ENCODE measurements around the gene KBTBD6.

The KBTBD6 gene

GRCh38 chr13:41130356-41130755 lies 2.2 kb downstream of the KBTBD6 start:
- H3K27ac ChIP-seq, result no peak overlapping the region
- no peak for TF ChIP-seq ZFX (IDR thresholded peaks at IDR 0.05; ENCODE audit: borderline replicate concordance)
- no peak for TF ChIP-seq CTCF (IDR thresholded peaks at IDR 0.05)

- H3K27ac ChIP-seq, result no peak overlapping the region
- no peak for TF ChIP-seq CTCF (IDR thresholded peaks at IDR 0.05)
- TF ChIP-seq ZFX (IDR thresholded peaks at IDR 0.05; ENCODE audit: borderline replicate concordance), result no peak
These were observed 4.9 kb downstream of the KBTBD6 start for GRCh38 chr13:41127701-41128100.

GRCh38 chr13:41122838-41123237 lies 9.8 kb downstream of the KBTBD6 start:
- no peak overlapping the region for H3K27ac ChIP-seq
- TF ChIP-seq ZFX (IDR thresholded peaks at IDR 0.05; ENCODE audit: borderline replicate concordance) (no peak), CTCF (IDR thresholded peaks at IDR 0.05) (no peak)

- no peak overlapping the region for H3K27ac ChIP-seq
- TF ChIP-seq CTCF (IDR thresholded peaks at IDR 0.05), result no peak
- TF ChIP-seq ZFX (IDR thresholded peaks at IDR 0.05; ENCODE audit: borderline replicate concordance), result no peak
These were observed 14.7 kb downstream of the KBTBD6 start for GRCh38 chr13:41117869-41118268.

GRCh38 chr13:41111454-41111853 lies 21.1 kb downstream of the KBTBD6 start:
- H3K27ac ChIP-seq, result no peak overlapping the region
- TF ChIP-seq ZFX (IDR thresholded peaks at IDR 0.05; ENCODE audit: borderline replicate concordance), result no peak
- TF ChIP-seq CTCF (IDR thresholded peaks at IDR 0.05), result no peak

GRCh38 chr13:41107584-41108014 lies 25.0 kb downstream of the KBTBD6 start:
- no peak overlapping the region for H3K27ac ChIP-seq
- TF ChIP-seq ZFX (IDR thresholded peaks at IDR 0.05; ENCODE audit: borderline replicate concordance), result no peak

- no peak overlapping the region for H3K27ac ChIP-seq
- no peak for TF ChIP-seq CTCF (IDR thresholded peaks at IDR 0.05)
- no peak for TF ChIP-seq ZFX (IDR thresholded peaks at IDR 0.05; ENCODE audit: borderline replicate concordance)
These were observed 25.5 kb downstream of the KBTBD6 start for GRCh38 chr13:41107104-41107571.

- TF ChIP-seq CTCF (IDR thresholded peaks at IDR 0.05) (no peak), ZFX (IDR thresholded peaks at IDR 0.05; ENCODE audit: borderline replicate concordance) (no peak)
- H3K27ac ChIP-seq, result no peak overlapping the region
These were observed 32.6 kb downstream of the KBTBD6 start for GRCh38 chr13:41099986-41100385.

All from 22Rv1 (cell line).